ENCODE results near the gene STAT3.
"Not testable (repeated sequence)": the region's sequence is repeated elsewhere in the genome, so short reads cannot be mapped to it uniquely, and the experiment has no call there.

STAT3 gene

DNA sequence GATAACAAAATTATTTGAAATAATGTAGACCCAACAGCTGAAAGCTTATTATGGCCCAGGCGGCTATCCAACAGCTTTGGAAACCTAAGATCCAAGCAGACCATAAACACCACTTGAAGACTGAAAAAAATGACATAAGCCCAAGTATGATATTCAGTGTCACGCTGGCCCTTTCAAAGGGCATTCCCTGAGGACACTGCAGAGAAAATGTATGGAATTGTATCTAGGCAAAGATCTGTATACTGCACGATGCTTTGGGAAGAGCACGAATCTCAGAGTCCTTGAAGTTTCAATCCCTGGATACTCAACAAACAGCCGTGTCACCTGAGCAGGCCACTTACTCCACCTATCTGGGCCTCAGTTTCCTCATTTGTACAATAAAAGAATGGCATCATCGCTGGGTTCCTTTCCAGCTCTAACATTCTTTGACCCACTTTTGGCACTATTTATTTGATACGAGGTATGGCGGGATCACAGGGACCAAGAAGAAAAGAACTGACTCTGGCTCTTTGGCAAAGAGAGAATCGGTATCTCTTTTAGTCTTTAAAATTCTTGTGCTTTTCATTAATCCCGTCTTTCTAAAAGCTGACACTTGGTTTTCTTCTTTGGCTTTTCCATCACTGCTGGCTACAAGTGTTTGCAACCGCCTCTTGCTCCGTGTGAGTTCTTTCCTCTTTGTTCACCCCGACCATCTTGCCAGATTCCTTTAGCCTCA, 113.3 kb downstream of the STAT3 start:
- DNase-seq: peak; percentile 15

DNA sequence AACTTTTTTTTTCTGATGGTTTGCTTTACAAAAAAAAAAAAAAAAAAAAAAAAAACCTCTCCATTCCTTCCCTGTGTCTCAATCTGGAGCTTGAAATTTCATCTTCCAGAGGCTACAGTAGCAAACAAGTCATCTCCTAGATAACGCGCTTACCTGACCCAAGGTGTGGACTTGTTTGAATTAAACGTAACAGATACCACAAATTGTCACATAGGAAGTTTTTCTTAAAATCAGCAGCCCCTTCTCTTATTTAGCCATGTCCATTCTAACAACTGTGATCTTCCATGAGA, 114.0 kb downstream of the STAT3 start:
- no peak for DNase-seq

DNA sequence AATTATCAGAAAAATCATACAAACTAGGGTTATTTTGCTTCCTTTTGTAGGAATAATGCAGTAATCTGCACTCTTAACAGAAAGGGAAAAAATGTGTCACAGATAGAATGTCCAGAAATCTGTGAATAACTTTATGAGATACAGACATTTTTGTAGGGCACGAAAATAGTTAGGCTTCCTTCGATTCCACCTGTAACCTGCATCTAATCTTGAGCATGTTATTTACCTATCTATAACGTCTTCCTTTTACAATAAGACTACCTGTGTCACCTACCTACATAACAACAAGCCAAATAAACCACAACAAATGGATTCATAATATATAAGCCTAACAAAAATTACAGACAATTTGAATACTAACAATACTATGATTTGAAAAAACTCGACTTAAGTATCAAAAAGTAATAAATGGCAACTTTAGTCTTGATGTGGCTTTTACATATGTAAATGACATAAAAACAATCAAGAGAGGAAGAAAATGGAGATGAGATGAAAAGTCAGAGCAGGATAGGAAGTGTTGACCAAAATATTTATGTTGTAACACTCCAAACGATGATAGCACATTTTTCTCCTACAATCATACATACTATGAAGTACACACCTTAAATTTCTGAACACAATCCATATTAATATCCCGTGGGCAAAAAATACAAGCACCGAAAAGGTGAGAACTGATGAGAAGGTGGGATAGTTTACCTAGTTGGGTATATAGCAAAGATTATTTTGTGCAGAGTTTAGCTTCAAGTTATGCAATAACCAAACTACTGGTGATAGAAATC, 114.6 kb downstream of the STAT3 start:
- DNase-seq: no peak

DNA sequence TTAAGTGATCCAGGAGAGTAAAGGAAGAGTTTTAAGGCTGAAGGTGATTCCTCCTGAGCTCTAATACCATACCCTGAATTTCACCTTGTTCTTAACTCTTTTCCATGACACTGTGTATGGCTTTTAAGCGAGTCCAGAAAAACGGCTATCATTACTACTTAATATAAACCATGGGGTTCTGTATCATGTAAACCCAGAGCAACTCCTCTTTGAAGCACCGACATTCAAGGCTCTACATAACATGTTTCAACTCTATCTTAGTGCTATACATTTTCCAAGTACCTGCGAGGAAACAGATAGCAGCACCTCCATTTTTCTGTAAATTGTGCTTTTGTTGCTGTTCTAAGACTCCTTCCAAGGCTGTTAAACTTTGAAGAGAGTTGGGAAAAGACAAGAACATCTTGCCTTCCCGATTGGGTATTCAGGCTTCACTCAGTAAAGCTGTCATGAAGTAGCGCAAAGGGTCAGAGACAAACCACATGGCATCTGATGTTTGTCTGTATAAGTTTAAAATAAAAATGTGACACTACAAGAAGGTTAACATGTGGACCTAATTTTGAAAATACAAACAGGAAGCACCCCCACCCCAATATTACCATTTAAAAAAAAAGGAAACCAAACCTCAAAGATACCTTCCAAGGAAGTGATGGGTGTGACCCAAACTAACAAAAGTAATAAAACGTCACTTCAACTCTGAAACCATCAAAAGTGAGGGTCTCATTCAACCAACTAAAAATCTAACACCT, 115.9 kb downstream of the STAT3 start:
- no peak for DNase-seq

DNA sequence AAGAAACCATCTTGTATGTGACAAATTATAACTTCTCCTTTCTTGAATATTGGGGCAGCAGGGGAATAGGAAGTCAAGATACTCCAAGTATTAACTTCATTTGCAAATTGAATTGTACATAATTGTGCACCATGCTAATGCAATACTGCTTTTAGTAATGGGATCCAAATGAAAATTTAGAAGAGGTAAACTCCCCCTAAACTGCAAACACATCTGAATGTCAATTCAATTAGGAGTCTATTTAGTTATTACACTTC, 116.5 kb downstream of the STAT3 start:
- no peak for DNase-seq

DNA sequence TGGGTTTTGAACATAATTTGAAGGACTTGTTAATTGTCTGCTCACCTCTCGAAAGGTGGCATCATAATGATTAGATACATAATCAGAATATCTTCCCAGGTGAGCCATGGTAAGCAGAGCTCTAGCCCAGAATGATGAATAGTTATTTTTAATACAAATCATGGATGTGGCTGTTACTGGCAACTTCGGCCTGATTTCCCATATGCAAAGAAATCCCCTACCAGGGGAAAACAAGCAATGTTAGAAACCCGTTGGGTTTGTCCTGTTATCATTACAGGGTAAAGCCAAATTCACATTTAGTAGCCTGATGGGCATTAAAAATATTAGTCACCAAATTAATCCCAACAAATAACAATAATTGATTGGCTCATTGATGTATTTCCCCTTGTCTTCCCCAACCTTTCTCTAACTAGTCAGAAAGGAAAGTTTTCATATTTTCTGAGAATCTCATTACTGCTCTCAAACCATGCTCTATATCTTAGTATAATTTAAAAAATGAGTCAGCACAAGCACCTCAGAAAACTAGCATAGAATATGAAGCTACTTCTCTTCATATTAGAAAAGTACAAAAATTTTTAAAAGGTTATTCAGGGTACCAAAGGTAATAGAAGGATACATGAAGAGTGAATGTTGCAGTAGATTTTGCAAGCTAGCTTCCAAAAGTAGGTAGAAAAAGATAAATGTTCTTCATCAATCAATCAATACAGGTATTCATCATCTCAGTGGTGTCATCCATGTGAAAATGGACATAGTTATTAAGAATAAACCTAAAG, 117.0 kb downstream of the STAT3 start:
- DNase-seq: no peak

DNA sequence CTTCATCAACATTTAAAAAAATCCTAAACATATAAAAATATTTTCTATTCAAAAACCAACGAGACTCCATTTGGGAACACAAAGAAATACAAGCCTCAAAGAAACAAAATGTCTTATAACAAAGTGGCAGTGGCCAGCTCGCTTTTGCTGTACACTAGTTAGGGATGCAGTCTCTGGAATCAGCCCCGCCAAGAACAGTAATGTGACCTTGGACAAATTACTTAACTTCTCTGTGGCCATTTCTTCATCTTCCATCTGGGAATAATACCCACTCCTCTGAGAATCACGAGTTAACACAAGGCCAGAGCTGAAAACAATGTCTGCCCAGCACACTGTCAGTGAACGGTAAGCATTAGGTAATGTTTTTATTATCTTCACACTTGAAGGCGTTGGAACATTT, 117.6 kb downstream of the STAT3 start:
- no peak for DNase-seq

DNA sequence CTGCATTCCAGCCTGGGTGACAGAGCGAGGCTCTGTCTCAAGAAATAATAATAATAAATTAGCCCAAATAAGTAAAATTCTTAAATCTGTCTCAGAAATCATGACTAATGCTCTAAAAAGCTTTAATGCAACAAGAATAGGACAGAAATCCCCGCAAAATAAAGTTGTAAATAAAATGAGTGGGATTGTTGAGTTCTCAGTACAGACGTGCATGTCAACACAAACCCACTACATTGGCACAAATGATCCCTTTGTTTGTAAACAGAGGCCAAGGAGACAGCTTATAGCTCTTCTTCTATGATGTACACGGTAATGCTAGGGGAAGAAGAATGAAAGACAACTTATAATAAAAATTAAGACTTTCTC, 118.1 kb downstream of the STAT3 start:
- DNase-seq: no peak

DNA sequence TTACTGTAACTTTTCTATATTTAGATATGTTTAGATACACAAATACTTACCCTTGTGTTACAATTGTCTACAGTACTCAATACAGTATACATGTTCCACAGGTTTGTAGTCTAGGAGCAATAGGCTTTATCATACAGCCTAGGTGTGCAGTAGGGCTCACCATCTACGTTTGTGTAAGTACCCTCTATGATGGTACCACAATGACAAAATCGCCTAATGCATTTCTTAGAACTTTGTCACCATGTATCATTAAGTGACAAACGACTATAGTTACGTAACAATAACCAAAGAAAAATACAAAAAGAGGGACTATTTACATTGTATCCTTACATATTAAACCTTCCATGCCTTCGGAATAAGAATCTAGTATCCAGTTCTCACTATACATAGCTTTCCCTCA, 120.0 kb downstream of the STAT3 start:
- DNase-seq: no peak

DNA sequence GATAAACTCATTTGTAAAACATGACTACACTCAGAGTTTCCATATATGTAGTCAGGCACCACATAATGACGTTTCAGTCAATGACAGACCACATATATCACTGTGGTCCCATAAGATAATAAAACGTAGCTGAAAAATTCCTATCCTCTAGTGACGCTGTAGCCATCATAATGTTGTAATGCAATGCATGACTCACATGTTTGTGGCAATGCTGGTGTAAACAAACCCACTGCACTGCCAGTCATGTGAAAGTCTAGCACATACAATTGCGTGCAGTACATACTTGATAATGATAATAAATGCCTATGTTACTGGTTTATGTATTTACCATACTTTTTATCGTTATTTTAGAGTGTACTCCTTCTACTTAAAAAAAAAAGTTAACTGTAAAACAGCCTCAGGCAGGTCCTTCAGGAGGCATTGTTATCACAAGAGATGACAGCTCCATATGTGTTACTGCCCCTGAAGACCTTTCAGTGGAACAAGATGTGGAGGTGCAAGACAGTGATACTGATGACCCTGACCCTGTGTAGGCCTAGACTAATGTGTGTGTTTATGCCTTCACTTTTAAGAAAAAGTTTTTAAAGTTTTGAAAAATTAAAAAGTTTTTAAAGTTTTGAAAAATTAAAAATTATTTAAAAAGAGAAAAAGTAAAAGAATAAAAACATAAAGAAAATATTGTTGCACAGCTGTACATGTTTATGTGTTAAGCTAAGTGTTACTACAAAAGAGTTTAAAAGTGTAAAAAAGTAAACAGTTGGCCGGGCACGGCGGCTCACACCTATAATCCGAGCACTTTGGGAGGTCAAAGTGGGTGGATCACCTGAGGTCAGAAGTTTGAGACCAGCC, 121.1 kb downstream of the STAT3 start:
- DNase-seq: peak; percentile 90

DNA sequence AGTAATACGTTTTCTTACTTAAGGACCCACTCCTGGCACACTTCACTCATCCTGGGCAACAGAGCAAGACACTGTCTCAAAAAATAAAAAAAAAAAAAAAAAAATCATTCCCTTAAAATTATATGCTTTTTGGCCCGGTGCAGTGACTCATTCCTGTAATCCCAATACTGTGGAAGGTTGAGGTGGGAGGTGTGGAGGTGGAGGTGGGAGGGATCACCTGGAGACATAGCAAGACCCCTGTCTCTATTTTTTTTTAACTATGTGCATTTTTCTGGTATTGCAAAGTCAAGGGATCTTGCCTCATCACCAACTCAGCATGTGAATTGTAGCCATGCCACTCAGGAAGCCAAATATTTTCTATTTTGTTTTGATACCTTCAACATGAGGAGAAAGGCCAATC, 121.8 kb downstream of the STAT3 start:
- no peak for DNase-seq

DNA sequence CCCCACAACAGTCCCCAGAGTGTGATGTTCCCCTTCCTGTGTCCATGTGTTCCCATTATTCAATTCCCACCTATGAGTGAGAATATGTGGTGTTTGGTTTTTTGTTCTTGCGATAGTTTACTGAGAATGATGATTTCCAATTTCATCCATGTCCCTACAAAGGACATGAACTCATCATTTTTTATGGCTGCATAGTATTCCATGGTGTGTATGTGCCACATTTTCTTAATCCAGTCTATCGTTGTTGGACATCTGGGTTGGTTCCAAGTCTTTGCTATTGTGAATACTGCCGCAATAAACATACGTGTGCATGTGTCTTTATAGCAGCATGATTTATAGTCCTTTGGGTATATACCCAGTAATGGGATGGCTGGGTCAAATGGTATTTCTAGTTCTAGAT, 123.9 kb downstream of the STAT3 start:
- not testable (repeated sequence) for DNase-seq
